ENCODE data around the gene TESK2.
A peak's percentile ranks its signal among the peaks of the same experiment; 100 is the strongest.
"Not testable (repeated sequence)": the region's sequence is repeated elsewhere in the genome, so short reads cannot be mapped to it uniquely, and the experiment has no call there.

Gene TESK2

DNA sequence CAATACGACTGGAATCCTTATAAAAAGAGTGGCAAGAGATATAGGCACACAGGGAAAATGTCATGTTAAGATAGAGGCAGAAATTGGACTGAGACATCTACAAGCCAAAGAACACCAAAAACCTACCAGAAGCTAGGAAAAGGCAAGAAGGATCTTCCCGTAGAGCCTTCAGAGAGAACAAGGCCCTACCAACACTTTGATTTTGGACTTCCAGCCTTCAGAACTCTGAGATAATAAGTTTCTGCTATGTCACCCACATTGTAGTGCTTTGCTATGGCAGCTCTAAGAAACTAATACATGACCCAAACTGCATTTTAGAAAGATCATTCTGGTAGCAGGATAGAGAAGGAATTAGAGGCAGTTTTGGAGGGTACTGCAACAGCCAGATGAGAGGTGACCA is 126.7 kb downstream of the TESK2 start:
- no peak for DNase-seq

DNA sequence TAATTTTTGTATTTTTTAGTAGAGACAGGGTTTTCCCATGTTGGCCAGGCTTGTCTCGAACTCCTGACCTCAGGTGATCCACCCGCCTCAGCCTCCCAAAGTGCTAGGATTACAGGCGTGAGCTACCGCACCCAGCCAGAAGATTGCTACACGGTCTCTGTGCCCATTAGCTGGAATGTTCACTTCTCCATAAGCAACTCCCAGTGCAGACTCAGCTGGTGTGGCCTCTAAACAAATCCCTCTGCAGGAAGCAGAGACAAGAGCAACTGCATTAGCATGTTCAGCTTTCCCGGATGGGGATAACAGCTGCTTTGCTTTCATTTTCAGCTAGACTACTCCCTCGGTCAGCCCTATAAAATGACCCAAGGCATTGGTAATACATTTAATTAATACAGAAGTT is 130.0 kb downstream of the TESK2 start:
- DNase-seq: not testable (repeated sequence)

DNA sequence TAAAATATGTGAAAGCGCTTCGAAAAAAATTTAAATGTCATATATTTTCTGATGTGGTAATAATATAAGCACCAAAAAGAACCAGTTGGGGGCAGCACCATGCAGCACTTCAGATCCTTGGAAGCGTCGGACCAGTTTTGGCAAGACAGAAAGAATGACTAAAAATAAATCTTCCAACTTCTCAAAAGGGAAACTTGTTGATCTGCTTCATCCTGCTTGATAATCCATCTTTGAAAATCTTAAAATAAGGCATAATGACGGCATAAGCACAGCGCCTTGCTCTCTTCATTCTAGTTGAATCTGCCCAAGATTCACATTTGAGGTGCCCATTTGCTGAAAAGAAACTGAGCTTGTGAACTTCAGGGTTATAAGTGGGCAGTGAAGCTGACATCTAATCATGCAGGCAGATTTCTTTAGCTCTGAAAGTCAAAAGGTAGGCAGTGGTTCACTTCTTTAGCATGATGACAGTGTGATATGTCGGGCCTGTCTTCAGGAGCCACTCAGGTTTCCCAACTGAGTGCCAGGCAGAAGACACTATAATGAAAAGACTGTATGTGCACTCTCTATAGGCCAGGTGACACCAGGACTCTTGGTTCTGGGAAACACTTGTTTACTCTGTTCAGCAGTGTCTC is 131.0 kb downstream of the TESK2 start:
- DNase-seq: peak; percentile 38

DNA sequence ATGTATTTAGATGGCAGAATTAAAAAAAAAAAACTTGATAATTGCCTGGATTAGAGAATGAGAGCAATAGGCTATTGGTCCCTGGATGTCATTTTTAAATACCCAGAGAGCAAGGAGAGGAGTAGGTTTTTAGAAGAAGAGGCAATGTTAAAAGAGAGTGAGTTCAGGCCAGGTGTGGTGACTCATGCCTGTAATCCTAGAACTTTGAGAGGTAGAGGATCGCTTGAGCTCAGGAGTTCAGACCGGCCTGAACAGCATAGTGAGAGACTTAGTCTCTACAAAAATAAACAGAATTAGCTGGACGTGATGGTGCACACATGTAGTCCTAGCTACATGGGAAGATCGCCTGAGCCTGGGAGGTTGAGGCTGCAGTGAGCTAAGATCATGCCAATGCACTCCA is 134.8 kb downstream of the TESK2 start:
- no peak for DNase-seq

DNA sequence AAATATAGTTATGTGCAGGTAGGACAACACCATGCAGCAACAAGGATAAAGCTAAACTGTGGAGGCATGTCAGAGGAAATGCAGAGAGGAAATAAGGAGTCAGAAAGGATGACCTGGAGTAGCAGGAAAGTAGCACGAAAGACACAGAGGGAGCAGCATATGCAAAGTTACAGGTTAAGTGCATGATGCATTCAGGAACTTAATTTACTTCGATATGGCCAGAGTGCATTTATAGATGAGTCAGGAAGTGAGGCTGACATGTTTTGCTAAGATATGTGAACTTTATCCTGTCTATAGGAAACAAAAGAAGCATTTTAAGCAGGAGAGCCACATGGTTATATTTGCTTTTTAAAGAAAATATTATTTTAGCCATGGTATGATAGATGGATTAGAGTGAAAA is 135.3 kb downstream of the TESK2 start:
- DNase-seq: no peak

DNA sequence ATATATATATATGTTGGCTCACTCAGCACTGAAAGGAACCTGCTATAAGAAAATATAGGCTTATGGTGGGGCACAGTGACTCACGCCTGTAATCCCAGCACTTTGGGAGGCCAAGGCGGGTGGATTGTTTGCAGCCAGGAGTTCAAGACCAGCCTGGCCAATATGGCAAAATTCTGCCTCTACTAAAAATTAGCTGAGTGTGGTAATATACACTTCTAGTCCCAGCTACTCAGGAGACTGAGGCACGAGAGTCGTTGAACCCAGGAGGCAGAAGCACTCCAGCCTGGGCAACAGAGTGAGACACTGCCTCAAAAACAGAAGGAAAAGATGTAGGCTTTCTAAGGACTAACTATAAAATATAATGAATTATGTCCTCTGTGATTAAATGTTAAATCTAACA is 136.1 kb downstream of the TESK2 start:
- DNase-seq: no peak

DNA sequence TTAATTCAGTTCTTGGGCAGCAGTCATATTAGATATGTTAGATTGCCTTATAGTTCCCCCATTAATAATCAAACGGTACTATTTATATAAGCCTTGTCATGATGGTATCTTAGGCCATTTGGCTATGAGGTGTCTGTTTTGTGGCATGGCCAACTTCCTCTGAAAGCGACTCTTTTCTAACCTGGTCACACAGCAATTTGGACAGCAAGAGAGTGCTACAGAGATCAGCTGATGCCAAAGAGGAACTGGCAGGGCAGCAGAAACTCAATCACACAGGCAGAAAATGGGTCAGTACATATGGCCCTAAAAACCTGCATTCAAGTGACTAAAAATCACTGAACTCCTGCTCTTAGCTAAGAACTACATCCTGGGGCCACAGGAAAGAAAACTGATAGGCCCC is 137.3 kb downstream of the TESK2 start:
- no peak for DNase-seq

DNA sequence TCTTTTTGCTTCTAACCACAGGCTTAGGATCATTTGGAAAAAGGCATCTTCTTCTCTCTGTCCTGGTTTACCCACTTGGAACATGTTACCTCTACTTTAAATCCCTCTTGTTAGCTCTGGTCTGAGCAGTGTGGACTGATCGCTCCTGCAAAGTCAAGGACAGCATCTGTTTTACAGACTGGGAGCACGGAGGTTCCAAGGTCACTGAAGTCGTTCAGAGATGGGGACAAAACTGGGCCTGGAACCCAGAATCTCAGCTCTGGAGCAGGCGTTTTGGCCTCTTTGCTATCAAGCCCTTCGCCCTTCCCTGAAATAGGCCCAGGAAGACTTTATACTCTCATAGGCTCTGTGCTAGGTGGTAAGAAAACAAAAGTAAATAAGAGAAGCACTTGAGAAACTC is 139.5 kb downstream of the TESK2 start:
- DNase-seq: no peak

DNA sequence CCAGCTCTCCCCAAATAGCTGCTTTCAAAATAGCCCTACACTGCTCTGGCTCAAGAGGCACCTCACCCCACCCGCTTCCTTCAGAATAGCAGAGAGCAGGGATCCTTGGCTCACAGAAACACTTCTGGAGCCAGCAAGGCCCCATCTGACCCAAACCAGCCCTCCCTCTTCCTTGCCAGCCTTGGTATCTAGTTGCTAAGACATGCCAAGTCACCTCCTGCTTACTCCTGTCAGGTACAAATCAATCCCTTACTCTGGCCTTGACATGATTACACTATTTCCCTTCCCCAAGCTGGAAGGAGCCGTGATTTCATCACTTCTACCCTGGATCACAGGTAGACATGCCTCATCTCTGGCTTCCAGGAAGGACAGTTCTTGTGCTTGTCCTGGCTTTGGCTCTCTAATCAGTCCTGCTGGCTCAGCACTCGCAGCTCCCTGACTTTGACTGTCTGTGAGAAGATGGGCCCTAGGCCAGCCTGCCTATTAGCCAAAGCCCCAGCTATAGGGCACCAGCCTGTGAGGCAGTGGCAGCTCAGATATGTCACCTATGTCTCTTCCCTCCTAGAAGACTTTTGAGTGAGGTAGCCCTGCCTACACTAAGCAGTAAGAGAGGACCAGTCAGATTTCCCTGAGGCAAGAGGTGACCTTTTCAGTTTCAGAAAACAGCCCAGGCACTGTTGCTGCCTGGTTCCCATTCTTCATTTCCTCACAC is 141.8 kb downstream of the TESK2 start:
- no peak for DNase-seq

DNA sequence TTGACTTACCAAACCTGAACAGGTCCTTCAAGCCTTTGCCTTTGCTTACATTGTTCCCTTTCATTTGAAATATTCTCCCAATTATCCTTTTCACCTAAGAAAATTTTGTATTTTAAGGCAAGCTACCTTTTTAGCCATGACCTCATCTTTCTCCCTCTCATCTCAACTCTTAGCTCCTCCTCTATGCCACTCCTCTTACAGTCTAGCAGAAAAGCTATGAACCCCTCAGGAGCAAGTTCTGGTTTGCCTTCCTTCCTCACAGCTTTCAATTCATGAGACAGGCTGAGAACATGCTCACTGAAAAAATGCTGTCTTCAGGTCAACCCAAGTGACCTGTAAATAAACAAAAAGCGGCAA is 142.4 kb downstream of the TESK2 start:
- no peak for DNase-seq

DNA sequence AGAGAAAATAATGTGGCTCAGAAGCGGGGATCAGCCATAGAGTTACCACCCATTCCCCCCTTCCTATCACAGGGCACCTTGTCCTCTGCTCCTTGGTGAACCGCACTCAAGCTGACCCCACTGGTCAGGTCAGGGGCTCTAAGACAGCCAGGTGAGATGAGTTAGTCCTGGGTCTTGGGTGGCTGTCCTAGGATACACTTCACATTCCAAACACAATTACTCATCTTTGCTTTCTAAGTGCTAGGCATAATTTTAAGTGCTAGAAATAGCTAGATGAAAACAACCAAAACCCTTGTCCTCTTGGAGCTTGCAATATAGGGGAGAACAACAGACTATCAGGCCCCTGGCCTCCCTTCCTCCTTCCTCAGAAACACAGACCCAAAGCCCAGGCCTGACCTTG is 142.9 kb downstream of the TESK2 start:
- DNase-seq: no peak

DNA sequence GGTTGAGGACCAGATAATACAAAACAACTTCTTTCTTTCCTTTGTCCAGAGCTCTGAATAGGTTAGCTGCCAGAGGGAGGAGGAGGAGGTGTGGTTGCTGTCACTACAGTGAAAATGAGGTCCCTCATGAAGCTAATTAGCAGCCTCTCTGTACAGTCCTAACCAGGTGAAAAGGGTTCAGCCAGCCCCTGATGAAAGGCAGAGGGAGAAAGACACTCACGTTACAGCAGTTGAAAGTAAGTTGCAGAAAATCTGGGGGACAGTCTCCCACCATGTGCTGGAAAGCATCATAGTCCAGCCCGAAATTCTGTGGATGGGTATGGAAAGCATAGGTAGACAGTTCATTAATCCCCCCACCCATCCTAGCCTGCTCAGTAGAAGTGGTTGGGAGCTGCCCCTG is 144.5 kb downstream of the TESK2 start:
- DNase-seq: no peak

DNA sequence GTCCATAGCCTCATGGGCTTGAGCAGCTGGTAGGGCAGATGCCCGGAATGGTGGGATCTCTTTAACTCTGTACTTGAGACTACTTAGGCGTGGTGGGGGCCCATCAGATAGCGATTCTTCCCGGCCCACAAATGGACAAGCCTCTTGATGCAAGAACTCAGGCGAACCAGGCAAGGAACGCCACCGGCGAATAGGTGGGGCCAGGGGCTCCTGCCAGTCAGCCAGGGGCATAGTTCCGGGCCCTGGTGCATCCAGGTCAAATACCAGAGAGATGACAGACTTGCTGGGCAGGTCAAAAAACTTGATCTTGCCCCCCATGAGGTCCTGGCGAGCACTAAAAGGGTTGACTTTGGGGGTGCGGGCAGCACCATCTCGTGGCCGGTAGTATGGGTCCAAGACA is 145.9 kb downstream of the TESK2 start:
- no peak for DNase-seq

DNA sequence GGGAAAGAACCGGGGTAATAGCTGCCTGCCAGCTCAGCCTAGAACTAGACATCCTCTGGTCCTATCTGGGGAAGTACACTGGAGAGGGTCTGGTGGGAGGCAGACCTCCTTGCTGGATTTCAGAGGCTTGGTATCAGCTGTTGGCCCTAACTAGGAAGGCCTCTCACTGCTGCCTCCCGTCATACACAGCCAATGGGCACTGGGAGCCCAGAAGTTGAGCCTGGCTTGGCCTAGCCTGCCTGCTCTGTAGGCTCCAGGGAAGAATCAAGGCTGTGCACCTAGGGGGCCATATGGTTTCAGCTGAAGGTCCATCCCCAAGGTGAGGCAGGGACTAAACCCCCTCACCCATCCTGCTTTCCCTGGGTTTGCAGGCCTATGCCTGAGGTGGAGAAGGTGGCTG is 146.5 kb downstream of the TESK2 start:
- DNase-seq: no peak

DNA sequence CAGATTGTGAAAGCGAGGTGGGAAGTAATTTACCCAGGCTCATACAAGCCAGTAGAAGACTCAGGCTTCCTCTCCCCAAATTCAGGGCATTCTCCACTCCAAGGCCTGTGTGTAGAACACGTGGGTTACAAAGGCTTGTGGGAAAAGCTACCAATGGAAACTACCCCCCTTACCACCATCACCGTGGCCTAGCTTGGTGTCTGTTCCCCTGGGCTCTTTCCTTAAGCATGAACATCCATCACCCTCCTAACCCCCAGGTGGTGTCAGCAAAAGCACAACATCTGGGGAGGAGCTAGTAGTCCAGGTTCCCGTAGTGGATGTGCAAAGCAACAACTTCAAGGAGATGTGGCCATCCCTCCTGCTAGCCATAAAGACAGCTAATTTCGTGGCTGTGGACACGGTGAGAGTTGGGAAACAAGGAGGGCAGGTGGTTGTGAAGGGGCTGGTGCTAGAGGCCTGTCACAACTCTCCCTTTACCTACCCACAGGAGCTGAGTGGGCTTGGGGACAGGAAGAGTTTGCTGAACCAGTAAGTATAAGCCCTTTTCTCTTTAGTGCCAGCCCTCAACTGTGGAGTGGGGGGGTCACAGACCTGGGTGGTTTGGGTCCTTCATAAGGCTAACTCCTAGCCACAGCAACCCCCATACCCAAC is 150.0 kb downstream of the TESK2 start:
- no peak for DNase-seq

DNA sequence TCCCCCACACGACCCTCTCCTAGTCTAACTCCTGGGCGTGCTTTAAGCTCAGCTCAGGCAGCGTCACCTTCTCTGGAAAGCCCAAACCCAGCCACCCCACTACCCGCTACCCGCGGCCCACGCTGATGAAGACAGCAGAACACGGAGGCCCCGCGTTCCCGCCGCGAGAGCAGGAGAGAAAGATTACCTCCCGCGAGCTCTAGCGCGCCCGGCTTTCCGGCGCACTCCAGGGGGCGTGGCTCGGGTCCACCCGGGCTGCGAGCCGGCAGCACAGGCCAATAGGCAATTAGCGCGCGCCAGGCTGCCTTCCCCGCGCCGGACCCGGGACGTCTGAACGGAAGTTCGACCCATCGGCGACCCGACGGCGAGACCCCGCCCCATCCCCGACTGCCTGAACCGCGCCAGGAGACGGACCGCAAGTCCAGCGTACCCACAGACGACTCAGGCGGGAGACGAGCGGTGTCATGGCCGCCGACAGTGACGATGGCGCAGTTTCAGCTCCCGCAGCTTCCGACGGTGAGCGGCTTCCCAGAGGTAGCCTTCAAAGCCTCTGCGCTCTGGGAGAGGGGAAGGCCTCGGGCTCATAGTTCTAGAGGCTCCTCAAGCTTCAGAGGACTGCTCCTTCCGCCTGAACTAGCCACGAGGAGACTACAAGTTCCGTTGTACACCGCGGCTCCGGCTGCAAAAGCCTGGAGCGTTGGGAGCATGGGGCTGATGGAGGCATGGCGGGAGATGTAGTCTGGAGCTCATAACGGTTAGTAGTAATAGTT is 151.0 kb downstream of the TESK2 start, which contains the start of the genes MUTYH and TOE1:
TSS of gene MUTYH (minus strand) at position 652 of the 770 bp plus-strand sequence. CDS start 5,935 bp downstream, outside the sequence.
TSS of gene TOE1 (plus strand) at position 382 of the 770 bp plus-strand sequence. CDS start at position 465, 83 bp downstream.
- DNase-seq: peak; percentile 87

DNA sequence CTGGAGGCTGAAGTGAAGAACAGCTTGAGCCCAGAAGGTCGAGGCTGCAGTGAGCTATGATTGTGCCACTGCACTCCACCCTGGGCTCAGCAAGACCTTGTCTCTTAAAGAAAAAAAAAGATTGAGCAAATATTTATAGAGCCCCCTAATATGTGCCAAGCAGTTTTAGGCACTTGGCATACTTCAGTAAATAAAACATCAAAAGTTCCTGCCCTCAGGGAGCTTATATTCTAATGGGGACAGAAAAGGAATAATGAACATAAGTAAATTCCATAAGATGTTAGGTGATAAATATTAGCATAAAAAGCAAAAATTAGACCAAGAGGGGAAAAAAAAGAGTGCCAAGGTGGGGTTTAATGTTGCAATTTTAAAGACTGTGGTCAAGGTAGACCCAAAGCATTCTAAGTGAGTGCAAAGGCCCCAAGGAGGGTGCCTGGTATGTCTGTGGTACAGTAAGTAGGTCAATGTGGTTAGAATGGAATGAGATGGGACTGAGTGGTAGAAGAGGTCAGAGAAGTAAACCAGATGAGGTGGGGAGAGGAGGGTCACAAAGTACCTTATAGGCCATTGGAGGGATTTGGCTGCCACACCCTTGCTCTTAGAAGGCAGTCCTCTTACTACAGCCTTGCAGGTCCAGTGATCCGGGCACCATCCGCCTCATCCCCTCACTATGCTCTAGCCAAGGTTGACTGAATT is 153.2 kb downstream of the TESK2 start:
- no peak for DNase-seq

DNA sequence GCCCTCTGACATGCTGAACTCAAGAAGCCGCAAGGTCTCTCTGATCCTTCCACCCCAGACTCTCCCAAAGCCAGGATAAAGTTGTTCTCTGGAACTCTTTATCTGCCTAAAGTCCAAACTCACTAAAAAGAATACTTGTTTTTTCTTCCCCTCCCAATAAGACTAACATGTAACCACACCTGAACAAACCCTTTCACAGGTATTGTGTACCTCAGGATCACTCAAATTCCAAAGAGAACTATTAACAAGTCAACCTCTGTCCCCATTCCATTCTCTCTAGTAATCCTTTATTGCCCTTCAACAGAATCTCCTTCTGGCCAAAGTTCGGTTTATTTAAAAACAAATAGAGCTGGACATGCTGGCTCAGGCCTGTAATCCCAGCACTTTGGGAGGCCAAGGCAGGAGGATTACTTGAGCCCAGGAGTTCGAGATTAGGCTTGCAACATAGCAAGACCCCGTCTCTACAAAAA is 155.1 kb downstream of the TESK2 start:
- no peak for DNase-seq

DNA sequence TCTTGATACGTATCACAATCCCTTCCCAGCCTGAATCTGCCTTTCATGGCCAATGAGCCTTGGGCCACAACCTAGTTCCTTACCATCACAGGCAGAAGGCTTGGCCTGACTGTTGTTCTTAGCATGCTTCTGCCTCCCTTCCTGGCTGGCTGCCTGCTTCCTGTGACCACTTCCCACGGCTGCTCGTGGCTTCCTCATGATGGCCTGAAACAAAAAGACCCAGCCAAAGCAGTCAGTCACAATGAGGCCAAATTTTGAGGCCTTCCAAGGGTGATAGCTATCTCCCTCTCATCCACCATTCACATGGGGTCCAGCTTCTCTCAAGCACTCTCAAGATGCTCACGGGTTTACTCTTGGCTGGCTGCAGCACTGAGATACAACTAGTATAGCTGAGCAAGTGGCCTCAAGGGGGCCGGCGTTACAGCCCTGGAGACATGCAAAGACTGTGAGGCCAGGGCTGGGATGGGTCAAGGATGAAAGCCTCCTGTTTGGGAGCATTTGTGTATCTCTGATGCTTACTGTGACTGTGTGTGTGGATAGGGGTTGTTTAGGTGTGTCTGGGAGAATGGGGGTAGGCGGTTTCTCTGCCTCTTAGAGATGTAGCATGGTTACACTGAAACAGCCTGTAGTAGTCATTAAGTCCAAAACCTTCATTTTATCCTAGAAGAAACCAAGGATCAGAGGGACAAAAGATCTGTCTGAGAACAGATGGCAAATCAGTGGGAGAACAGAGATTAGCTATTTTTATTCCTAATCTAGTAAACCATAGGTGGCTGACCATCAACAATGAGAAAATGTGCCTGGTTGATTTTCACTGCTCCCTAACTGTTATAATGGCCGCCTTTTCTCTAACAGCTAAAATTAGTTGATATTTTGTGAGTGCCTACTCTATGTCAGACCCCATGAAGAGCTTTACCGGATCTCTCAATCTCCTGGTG is 156.4 kb downstream of the TESK2 start:
- no peak for DNase-seq

DNA sequence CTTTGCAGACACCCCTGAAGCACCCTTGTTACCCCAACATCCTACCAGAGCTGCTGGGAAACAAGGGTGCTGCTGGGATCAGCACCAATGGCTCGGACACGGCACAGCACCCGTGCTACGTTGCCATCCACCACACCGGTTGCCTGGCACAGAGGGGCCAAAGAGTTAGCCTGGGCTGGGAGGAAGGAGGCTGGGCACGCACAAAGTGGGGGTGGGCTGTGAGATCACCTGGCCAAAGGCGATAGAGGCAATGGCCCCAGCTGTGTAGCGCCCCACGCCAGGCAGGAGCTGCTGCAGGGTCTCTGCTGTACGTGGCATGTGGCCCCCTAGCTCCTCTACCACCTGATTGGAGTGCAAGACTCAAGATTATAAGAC is 158.6 kb downstream of the TESK2 start:
- DNase-seq: no peak

Measured in effector CD4-positive, alpha-beta T cell (primary cell).